ENCODE measurements around the gene TRMT112.
A peak's percentile ranks its signal among the peaks of the same experiment; 100 is the strongest.
"Not testable (repeated sequence)": the region's sequence is repeated elsewhere in the genome, so short reads cannot be mapped to it uniquely, and the experiment has no call there.

Gene TRMT112

GRCh38 chr11:64331569-64332371, 14.4 kb upstream of the TRMT112 start:
- peak; percentile 53 for DNase-seq (ENCODE audit: low read depth)

- DNase-seq (ENCODE audit: low read depth) = no peak
These were observed 13.5 kb upstream of the TRMT112 start for GRCh38 chr11:64330888-64331287.

DNA sequence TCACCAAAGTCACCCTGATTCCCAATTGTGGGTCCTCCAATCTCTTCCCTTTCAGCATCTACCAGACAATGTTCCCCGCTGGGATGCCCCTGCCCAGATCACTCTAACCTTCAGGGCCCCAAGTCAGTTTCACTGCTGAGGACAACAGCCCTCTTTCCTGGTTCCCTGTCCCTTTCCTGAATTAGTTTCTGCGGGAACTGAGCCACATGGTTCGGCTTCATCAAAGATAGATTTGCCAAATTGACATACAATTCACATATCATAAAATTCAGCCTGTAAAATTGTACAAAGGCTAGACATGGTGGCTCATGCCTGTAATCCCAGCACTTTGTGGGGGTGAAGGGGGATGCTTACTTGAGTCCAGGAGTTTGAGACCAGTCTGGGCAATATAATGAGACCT, 10.6 kb upstream of the TRMT112 start:
- no peak for DNase-seq (ENCODE audit: low read depth)

GRCh38 chr11:64327375-64327774, 10.0 kb upstream of the TRMT112 start:
- no peak for DNase-seq (ENCODE audit: low read depth)

DNA sequence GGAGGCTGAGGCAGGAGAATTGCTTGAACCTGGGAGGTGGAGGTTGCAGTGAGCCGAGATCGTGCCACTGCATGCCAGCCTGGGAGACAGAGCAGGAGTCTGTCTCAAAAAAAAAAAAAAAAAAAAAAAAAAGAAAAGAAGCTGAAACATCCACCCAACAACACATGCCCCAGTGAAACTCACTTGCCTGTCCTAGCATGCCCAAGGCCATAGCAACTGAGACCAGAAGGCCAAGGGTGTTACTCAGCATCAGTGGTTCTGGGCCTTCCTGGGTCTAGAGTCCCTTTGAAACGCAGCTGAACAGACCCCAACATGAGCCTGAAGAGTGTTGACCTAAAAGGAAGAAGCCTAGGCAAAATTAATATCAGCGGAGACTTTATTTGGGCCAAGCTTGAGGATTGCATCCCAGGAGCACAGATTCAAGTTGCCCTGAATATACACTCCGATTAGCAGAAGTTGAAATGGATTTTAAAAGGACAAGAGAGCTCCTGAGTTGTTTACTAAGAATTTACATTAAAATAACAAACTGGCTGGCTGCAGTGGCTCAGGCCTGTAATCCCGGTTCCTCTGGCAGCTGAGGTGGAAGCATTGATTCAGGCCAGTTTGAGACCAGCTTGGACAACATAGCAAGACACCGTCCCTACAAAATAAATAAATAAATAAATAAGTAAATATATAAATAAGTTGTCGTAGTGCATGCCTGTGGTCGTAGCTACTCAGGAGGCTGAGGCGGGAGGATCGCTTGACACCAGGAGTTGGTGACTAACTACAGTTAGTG, 7.5 kb upstream of the TRMT112 start:
- no peak for DNase-seq (ENCODE audit: low read depth)

DNA sequence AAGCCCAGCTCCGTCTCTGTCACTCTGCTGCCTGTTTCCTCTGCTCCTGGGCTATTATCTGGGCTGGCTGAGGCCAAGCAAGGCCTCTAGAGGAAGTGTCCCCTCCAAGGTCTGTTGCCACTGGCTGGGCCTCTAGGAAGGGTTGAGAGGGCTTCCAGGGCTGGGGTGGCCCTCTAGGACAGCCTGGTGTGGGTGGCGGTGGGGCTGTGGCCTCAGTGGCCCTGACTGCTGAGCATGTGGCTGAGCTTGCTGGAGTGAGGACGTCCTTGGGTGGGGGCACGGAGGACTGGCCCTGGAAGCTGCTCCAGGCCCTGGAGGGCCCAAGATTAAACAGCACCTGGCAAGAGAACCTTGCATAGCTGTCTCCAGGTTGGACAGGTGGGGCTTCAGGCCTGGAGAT, 6.6 kb upstream of the TRMT112 start:
- DNase-seq (ENCODE audit: low read depth) = not testable (repeated sequence)

GRCh38 chr11:64323373-64323772, 6.0 kb upstream of the TRMT112 start:
- no peak for DNase-seq (ENCODE audit: low read depth)

GRCh38 chr11:64322925-64323260, 5.5 kb upstream of the TRMT112 start:
- DNase-seq (ENCODE audit: low read depth) = no peak

- no peak for DNase-seq (ENCODE audit: low read depth)
These were observed 4.2 kb upstream of the TRMT112 start for GRCh38 chr11:64321533-64321932.

- DNase-seq (ENCODE audit: low read depth) = no peak
These were observed 3.7 kb upstream of the TRMT112 start for GRCh38 chr11:64321026-64321425.

DNA sequence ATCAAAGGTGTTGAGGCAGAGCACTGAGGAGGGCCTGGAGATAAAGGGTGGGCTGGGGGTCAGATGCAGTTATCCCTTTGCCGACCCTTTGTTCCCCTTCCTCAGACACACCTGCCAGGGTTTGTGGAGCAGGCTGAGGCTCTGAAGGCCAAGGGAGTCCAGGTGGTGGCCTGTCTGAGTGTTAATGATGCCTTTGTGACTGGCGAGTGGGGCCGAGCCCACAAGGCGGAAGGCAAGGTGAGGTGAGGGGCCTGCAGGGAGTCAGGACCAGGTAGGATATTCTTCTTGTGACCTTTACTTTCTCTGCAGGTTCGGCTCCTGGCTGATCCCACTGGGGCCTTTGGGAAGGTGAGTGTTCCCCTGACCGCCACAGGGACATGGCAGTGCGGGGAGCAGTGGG, 3.2 kb upstream of the TRMT112 start:
- DNase-seq (ENCODE audit: low read depth) = no peak

GRCh38 chr11:64318766-64319761, 1.7 kb upstream of the TRMT112 start:
- DNase-seq (ENCODE audit: low read depth) = no peak

DNA sequence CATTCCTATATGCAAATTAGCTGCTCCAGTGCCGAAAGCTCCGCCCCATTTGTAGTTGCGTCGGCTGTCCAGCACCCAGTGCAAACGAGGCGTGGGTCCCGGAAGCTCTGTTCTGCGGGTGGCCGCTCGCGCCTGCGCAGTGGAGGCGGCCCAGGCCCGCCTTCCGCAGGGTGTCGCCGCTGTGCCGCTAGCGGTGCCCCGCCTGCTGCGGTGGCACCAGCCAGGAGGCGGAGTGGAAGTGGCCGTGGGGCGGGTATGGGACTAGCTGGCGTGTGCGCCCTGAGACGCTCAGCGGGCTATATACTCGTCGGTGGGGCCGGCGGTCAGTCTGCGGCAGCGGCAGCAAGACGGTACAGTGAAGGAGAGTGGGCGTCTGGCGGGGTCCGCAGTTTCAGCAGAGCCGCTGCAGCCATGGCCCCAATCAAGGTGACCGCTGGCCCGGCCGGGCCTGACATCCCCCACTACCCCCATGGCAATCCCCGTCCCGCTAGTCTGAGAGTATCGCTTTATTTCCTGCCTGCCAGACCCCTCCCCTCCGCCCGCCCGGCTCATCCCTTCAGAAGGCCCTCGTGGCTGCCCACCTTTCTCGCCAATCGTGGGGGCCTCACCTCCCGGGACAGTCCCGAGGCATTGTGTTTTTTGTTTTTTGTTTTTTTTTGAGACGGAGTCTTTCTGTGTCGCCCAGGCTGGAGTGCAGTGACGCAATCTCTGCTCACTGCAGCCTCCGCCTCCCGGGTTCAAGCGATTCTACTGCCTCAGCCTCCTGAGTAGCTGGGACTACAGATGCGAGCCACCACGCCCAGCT, 804 bp upstream of the TRMT112 start, which contains the start of gene PRDX5:
TSS of gene PRDX5 (plus strand) at position 161 of the 805 bp plus-strand sequence. CDS start at position 256, 95 bp downstream.
- DNase-seq (ENCODE audit: low read depth) = peak; percentile 89

DNA sequence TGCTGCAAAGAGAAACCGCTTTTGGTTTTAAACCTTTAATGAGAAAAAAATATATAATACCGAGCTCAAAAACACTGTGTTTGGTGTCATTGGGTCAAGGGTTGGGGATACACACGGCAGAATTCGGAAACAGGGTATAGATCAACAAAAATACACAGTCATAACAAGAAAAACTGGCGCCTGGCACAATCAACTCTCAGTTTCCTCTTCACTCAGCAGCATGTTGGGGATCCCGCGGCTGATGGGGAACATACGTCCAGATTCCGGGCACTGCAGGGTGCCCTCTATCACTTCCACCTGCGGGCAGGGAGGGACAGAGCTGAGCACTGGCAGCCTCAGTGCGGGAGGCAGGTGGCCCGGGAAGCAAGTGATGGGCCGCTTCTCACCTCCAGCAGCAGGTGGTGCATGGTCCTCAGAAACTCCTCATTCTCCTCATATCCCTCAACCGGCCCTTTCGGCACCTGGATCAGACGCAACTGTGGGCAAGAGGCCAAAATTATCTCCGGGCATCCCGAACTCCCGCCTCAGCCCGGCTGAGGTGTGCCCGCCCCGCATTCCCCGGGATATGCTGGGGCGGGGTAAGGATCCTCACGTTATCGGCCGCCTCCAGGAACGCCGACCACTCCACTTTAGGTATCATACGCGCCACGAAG, 561 bp downstream of the TRMT112 start:
- no peak for DNase-seq (ENCODE audit: low read depth)

- DNase-seq (ENCODE audit: low read depth) = not testable (repeated sequence)
These were observed 1.5 kb downstream of the TRMT112 start for GRCh38 chr11:64315667-64316526.

DNA sequence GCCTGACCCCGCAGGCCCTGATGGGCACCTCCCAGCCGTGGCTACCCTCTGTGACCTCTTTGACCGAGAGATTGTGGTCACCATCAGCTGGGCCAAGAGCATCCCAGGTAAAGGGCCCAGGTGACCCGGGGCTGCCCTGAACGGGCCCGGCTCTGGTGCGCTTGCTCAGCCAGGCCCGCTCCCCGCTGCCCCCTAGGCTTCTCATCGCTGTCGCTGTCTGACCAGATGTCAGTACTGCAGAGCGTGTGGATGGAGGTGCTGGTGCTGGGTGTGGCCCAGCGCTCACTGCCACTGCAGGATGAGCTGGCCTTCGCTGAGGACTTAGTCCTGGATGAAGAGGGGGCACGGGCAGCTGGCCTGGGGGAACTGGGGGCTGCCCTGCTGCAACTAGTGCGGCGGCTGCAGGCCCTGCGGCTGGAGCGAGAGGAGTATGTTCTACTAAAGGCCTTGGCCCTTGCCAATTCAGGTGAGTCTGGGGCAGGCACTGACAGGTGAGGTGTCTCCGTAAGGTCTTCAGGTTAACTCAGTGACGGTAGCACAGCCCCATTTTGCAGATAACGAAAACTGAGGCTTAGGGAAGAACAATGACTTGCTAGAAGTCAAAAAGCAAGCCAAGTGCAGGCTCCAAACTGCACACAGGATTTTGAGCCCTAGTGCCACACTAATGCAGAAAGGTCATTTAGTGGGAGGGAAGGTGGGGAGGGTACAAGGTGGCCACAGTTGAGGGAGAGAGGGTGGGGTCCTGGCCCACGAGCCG, 2.4 kb downstream of the TRMT112 start:
- no peak for DNase-seq (ENCODE audit: low read depth)

- DNase-seq (ENCODE audit: low read depth) = no peak
These were observed 3.1 kb downstream of the TRMT112 start for GRCh38 chr11:64314146-64314804.

DNA sequence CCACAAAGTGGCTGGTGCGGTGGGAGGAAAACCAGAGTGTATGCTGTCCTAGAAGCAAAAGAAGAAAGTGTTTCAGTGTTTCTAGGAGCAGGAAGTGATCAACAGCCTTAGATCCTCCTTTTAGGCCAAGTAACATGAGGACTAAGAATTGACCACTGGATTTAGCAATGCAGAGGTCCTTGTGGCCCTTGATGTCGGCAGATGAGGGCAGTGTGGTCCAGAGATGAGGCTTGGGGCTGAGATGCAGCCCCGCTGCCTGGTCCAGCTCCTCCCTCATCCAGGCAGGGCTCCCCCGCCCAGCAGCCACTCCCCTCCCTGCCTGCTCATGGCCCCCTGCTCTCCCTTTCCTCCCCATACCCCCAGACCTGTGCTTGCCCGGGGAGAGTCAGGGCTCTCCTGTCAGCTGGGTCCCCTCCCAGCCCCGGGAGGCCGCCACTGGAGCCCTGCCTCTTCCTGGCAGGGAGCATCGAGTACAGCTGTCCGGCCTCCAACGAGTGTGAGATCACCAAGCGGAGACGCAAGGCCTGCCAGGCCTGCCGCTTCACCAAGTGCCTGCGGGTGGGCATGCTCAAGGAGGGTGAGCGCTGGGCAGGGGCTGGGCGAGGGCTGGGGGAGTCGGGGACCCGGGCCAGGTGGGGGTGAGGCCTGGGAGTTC, 3.7 kb downstream of the TRMT112 start:
- no peak for DNase-seq (ENCODE audit: low read depth)

Measured in activated T-helper 9 cell treated with anti-CD3 and anti-CD28 coated beads, Interleukin-2, amount 50 U/mL, for 16 hours (primary cell).